GM12892 (cell line): ENCODE measurements around the gene SYCN.

Experiments
- POLR2A ChIP-seq: IDR thresholded peaks from 2 replicates; pipeline ENCODE4 v1.6.1; 2011; ENCODE audit warnings: low read depth, low read length, control low read depth
- POLR2AphosphoS5 ChIP-seq: IDR thresholded peaks from 2 replicates; pipeline ENCODE4 v1.6.1; 2011; ENCODE audit warnings: low read depth, low read length, control low read depth
- TAF1 ChIP-seq: IDR thresholded peaks from 2 replicates; pipeline ENCODE4 v1.6.1; 2011; ENCODE audit warnings: low read depth, mild to moderate bottlenecking, control low read depth, low read length, borderline replicate concordance

GRCh38 chr19:39195755-39196154 lies 8.3 kb downstream of the SYCN start:
- TF ChIP-seq POLR2A: no peak
- TF ChIP-seq TAF1: no peak
- TF ChIP-seq POLR2AphosphoS5: no peak
